Measurements from ENCODE around the gene PIGO. TPM values are rescaled to one million over a fixed set of nuclear protein-coding genes. Genes with fewer than 3 reads are reported as not detected.

PIGO gene
- total and polyA plus RNA-seq, 2 of the 8 experiments (the other 6 are each of a cell fraction or from before 2014, with no cell fraction given) = 20.5 to 31.3 TPM

- TF ChIP-seq TAF7 (optimal IDR thresholded peaks at IDR 0.05; ENCODE audit: borderline replicate concordance, low read depth, low read length) (no peak), CHD7 (IDR thresholded peaks at IDR 0.05; ENCODE audit: insufficient replicate concordance, low read length) (no peak), CHD1 (IDR thresholded peaks at IDR 0.05; ENCODE audit: low read depth, low read length) (no peak), EZH2 (IDR thresholded peaks at IDR 0.05; ENCODE audit: low read depth, low read length, severe bottlenecking) (no peak), JUND (IDR thresholded peaks at IDR 0.05; ENCODE audit: low read length) (no peak), RAD21 (IDR thresholded peaks at IDR 0.05 in 1 of 2, conservative IDR thresholded peaks at IDR 0.05 in 1 of 2; ENCODE audit: low read depth in 2 of 2, low read length in 2 of 2) (no peak)
These were observed 9.9 kb upstream of the PIGO start (continued) for GRCh38 chr9:35106343-35106730.
